SK-N-MC (cell line): ENCODE results near the gene GMPPA.

Experiments used
- DNase-seq: peaks from one replicate; pipeline ENCODE4 v3.0.0-alpha.2; 2011; ENCODE audit warnings: low read depth, low spot score
- H3K27ac ChIP-seq: fragments of 200-600 bp; sonication (generic); 2 replicates; pipeline ENCODE4 v1.5.1; 2016; ENCODE audit warnings: mixed run types
- H3K36me3 ChIP-seq: fragments of 200-600 bp; sonication (generic); 2 replicates; pipeline ENCODE4 v1.6.1; 2017; ENCODE audit warnings: antibody characterized with exemption, low read length, mixed read lengths; ENCODE audit not compliant: insufficient read depth
- H3K4me3 ChIP-seq: fragments of 200-600 bp; sonication (generic); 2 replicates; pipeline ENCODE4 v1.5.1; 2016
- H3K9ac ChIP-seq: fragments of 200-600 bp; sonication (generic); 2 replicates; pipeline ENCODE4 v1.8.0; 2017; ENCODE audit warnings: mixed run types, mixed read lengths; ENCODE audit not compliant: insufficient read length
- H3K9me3 ChIP-seq: fragments of 200-600 bp; sonication (generic); 2 replicates; pipeline ENCODE4 v1.6.1; 2017; ENCODE audit warnings: low read depth, mild to moderate bottlenecking, antibody characterized with exemption, low read length, moderate library complexity, mixed read lengths
- EZH2 ChIP-seq: fragments of 200-600 bp; sonication (generic); IDR thresholded peaks from one replicate; pipeline ENCODE4 v1.6.1; 2017; ENCODE audit warnings: antibody characterized with exemption
- FOXP2 ChIP-seq: optimal IDR thresholded peaks from 2 replicates; pipeline ENCODE3; 2011; ENCODE audit warnings: mild to moderate bottlenecking, moderate library complexity; ENCODE audit not compliant: insufficient read depth; ENCODE audit errors: extremely low read length, control extremely low read depth
- POLR2AphosphoS5 ChIP-seq: IDR thresholded peaks from 2 replicates; pipeline ENCODE4 v1.6.1; 2012; ENCODE audit warnings: mild to moderate bottlenecking, low read depth, low read length, borderline replicate concordance

GMPPA gene

GRCh38 chr2:219501849-219502248, 3.2 kb downstream of the GMPPA start:
- no peaks in the 10 kb centered on the region for H3K36me3 ChIP-seq
- H3K27ac ChIP-seq = no peak overlapping the region
- TF ChIP-seq EZH2 (no peak), FOXP2 (no peak), POLR2AphosphoS5 (no peak)
- H3K9me3 ChIP-seq = no peaks in the 10 kb centered on the region
- H3K9ac ChIP-seq = no peak overlapping the region
- DNase-seq = no peak
- H3K4me3 ChIP-seq = no peak overlapping the region

DNA sequence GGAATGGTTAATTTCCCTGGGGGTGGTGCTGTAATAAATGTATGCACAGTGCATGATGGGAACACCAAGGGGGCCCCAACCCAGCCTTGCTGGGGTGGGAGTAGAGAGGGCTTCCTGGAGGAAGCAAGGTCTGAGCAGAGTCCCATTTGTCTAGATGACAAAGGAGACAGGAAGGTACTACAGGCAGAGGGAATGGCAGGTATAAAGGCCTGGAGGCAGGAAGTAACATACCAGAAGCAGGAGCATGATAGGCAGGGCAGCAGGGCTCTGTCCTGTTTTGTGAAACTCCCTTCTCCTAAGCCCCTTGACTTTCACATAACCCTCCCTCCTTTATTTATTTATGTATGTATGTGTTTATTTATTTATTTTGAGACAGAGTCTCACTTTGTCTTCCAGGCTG, 3.9 kb downstream of the GMPPA start:
- Histone ChIP-seq H3K4me3 (no peak overlapping the region), H3K27ac (no peak overlapping the region), H3K36me3 (no peaks in the 10 kb centered on the region), H3K9ac (no peak overlapping the region), H3K9me3 (no peaks in the 10 kb centered on the region)
- no peak for TF ChIP-seq EZH2
- no peak for DNase-seq

DNA sequence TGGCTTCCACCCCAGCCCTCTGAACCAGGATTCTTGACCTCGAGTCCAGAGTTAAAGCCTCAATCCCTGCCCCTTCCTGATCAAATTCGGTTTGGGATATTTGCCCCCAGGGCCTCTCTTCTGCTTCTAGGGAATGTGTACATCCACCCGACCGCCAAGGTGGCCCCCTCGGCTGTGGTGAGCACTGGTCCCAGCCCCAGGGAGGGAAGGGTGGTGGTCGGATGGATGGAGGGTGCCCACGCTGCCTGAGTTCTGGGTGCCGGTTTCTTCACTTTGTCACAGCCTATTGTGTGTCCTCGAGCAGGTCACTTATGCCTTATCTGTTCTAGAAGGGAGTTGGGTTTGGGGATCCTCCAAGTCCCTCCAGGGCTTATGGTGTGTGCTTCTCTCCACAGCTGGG, 6.9 kb downstream of the GMPPA start:
- no peak for DNase-seq
- H3K9me3 ChIP-seq = no peaks in the 10 kb centered on the region
- H3K36me3 ChIP-seq = no peaks in the 10 kb centered on the region
- no peak overlapping the region for H3K4me3 ChIP-seq
- no peak overlapping the region for H3K9ac ChIP-seq
- H3K27ac ChIP-seq = no peak overlapping the region
- TF ChIP-seq POLR2AphosphoS5 = no peak
- no peak for TF ChIP-seq EZH2
- no peak for TF ChIP-seq FOXP2

GRCh38 chr2:219506153-219506801, 7.6 kb downstream of the GMPPA start:
- no peaks in the 10 kb centered on the region for H3K9me3 ChIP-seq
- no peak for DNase-seq
- no peaks in the 10 kb centered on the region for H3K36me3 ChIP-seq
- H3K27ac ChIP-seq = peak overlapping the region; percentile 92
- no peak for TF ChIP-seq EZH2
- TF ChIP-seq POLR2AphosphoS5 = no peak
- no peak for TF ChIP-seq FOXP2
- H3K4me3 ChIP-seq = peak overlapping the region; percentile 62
- H3K9ac ChIP-seq = no peak overlapping the region

DNA sequence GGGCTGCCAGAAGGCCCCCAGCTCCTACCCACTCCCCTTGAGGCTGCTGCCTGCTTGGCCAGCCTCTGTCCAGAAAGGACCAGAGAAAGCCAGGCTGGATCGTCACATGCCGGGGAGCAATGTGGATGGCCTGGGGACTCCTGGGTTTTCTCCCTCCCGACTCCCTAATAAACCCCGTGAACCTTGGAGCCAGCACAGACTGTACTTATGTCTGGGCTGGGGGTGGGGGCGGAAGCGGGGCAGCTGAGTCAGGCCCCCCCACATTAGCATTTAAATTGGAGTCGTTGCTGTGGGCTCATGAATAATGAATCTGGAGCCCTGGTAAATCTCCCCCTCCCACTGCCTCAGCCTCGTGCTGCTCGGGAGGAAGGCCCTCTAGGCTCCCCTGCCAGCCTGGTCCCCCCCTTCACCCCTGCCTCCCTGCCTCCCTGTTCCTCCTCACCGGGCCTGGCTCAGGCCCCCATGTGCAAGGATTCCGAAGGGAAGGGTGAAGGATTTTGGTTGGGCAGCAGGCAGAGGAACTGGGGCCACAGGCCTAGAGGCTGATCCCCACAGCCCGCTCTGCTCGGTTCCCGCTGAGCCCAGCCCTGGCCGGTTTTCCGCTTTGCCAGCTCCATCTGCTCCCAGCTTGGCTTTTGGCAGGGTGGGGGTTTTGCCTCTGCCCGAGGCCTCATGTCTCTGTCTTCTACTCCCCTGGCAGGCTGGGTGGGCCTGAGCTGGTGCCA, 8.3 kb downstream of the GMPPA start:
- peak overlapping the region; percentile 43 for H3K9ac ChIP-seq

DNA sequence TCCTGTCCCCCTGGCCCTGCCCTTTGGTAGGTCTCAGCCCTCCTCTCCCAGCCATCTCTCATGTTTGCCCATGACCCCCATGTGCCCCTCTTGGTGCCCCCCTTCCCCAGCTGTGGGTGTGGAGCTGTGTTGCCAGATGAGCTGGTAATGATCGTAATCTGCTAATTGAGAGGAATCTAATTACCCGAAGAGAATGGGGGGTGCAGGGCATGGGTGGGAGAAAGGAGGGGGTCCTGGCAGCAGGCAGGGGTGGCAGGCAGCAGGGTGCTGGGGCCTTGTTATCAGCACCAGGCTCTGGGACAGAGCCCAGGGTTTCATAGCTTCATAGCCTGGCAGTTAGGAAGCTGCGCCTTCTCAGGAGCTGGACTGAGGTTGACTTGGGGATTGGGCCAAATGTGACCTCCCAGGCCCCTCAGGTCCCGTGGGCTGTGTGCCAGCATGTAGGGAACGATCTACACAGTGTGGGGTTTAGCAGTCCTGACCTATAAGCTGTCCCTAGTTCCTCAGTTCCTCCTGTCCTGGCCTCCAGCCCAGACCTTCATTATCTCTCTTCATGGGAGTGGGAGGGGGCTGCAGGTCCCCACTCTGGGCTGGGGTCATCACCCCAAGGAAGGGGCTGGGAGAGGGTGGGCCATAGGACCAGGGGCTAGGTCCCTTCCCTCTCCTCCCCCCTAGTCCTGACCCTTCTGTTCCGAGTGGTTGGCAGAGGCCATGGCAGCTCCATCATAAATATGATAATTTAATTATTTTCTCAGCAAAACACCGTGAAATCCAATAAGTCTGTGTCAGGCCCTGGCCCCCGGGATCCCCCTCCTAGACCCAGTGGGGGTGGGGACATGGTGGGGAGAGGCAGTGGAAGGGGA, 9.1 kb downstream of the GMPPA start:
- Histone ChIP-seq H3K9me3 (no peaks in the 10 kb centered on the region), H3K9ac (peak overlapping the region; percentile 43), H3K27ac (peak overlapping the region; percentile 92), H3K36me3 (no peaks in the 10 kb centered on the region), H3K4me3 (peak overlapping the region; percentile 62)
- DNase-seq = no peak
- TF ChIP-seq POLR2AphosphoS5 (no peak), EZH2 (no peak), FOXP2 (no peak)

More for the DNA sequence above, 8.3 kb downstream of the GMPPA start:
- Histone ChIP-seq H3K9me3 (no peaks in the 10 kb centered on the region), H3K36me3 (no peaks in the 10 kb centered on the region), H3K4me3 (peak overlapping the region; percentile 62), H3K27ac (peak overlapping the region; percentile 92)
- peak; percentile 45 for DNase-seq
- TF ChIP-seq POLR2AphosphoS5 = peak; percentile 60
- no peak for TF ChIP-seq EZH2

DNA sequence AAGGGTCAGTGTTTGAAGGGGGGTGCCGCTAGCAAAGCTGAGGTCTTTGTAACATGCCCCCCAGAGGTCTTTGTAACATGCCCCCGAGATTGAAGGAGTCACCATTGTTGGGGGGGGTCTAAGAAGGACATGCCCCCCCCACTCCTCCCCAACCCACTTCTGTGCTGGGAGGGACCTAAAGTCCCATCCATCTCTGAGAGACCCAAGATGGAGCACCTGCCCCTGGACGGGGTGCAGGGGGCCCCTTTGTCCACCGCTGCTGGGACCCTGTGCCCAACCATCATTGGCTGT, 9.7 kb downstream of the GMPPA start:
- Histone ChIP-seq H3K9ac (no peak overlapping the region), H3K4me3 (peak overlapping the region; percentile 62; the same call in 1 of the 2 replicates), H3K36me3 (no peaks in the 10 kb centered on the region), H3K9me3 (no peaks in the 10 kb centered on the region), H3K27ac (peak overlapping the region; percentile 92; the same call in 1 of the 2 replicates)
- no peak for TF ChIP-seq FOXP2
- TF ChIP-seq EZH2 = no peak
- no peak for TF ChIP-seq POLR2AphosphoS5
- DNase-seq = no peak

DNA sequence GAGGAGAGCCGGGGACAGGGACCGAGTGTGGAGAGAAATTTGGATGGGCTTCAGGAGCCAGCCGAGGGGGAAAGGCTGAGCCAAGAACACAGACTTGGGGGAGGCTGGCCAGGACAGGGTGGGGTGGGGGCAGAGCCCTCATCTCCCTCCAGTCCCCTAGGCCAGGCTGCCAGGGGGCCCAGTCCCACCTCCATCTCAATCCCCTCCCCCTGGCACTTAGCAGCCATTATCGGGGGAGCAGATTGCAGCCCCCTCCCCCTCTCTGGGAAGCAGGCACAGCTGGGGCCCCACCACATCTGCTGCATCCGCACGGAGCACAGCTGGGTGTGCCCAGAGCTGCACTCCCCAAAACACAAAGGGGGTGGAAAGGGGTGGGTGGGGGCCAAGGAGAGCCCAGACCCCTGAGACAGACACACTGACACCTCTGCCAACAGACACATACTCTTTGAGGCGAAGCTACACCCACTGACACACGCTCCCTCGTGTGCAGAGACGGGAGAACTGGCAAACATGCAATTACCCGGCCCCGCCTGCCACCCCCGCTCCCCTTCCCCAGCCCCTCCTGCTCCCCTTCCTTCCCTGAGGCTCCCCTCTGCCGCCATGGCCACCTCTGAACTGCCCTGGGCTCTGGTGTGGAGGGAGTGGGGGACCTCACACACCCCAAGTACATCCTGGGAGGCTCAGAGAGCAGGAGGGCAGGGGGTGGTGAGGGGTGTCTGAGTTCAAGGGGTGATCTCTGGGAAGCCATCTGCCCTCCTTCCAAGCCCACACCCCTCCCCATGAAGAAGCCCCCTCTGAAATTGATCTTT, 10.5 kb downstream of the GMPPA start:
- H3K9me3 ChIP-seq = no peaks in the 10 kb centered on the region
- no peak for DNase-seq
- no peak for TF ChIP-seq EZH2
- 0 out of 2 replicates have a peak, but pooled peaks have one; percentile 12 for TF ChIP-seq POLR2AphosphoS5
- no peak overlapping the region for H3K9ac ChIP-seq
- peak overlapping the region; percentile 38; the same call in 1 of the 2 replicates for H3K27ac ChIP-seq
- no peaks in the 10 kb centered on the region for H3K36me3 ChIP-seq
- H3K4me3 ChIP-seq = peak overlapping the region; percentile 65
